ENCODE results near the gene CAD.
A peak's percentile ranks its signal among the peaks of the same experiment; 100 is the strongest.

The CAD gene

GRCh38 chr2:27285481-27285880, 68.3 kb downstream of the CAD start:
- TF ChIP-seq CTCF (IDR thresholded peaks at IDR 0.05; ENCODE audit: insufficient read depth, low read length, poor library complexity, severe bottlenecking) = no peak
- H3K36me3 ChIP-seq (ENCODE audit: control insufficient read depth, insufficient read depth, low read length) = no peaks in the 10 kb centered on the region
- no peak overlapping the region for H3K4me3 ChIP-seq (replicated peaks; ENCODE audit: low read depth, low read length)
- H3K27me3 ChIP-seq (replicated peaks; ENCODE audit: control insufficient read depth, insufficient read depth, low read length) = peaks cover 3% of the 10 kb centered on the region
- no peak for DNase-seq (ENCODE audit: extremely low read depth, insufficient read length)

DNA sequence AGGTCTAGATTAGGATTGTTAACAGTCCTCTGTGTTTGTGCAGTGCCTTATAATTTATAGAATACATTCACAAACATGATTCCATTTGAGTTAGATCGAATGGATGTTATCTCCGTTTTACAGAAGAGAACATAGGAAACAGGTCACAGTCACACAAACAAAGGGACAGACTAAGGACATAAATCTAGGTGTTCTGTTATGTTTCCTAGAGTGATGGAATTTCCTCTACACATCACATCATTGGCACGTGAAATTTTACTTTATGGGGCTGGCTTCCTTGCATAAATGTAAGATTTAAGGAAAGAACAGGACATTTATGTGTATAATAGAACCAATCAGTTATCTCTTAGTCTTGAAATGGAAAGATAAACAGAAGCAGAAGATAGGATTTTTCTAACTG, 71.4 kb downstream of the CAD start:
- Histone ChIP-seq H3K4me3 (replicated peaks; ENCODE audit: low read depth, low read length) (no peak overlapping the region), H3K27me3 (replicated peaks; ENCODE audit: control insufficient read depth, insufficient read depth, low read length) (no peaks in the 10 kb centered on the region), H3K36me3 (ENCODE audit: control insufficient read depth, insufficient read depth, low read length) (no peaks in the 10 kb centered on the region)
- no peak for DNase-seq (ENCODE audit: extremely low read depth, insufficient read length)
- no peak for TF ChIP-seq CTCF (IDR thresholded peaks at IDR 0.05; ENCODE audit: insufficient read depth, low read length, poor library complexity, severe bottlenecking)

GRCh38 chr2:27290549-27290948, 73.4 kb downstream of the CAD start:
- no peak for TF ChIP-seq CTCF (IDR thresholded peaks at IDR 0.05; ENCODE audit: insufficient read depth, low read length, poor library complexity, severe bottlenecking)
- Histone ChIP-seq H3K36me3 (ENCODE audit: control insufficient read depth, insufficient read depth, low read length) (no peaks in the 10 kb centered on the region), H3K27me3 (replicated peaks; ENCODE audit: control insufficient read depth, insufficient read depth, low read length) (no peaks in the 10 kb centered on the region), H3K4me3 (replicated peaks; ENCODE audit: low read depth, low read length) (no peak overlapping the region)
- DNase-seq (ENCODE audit: extremely low read depth, insufficient read length) = no peak

DNA sequence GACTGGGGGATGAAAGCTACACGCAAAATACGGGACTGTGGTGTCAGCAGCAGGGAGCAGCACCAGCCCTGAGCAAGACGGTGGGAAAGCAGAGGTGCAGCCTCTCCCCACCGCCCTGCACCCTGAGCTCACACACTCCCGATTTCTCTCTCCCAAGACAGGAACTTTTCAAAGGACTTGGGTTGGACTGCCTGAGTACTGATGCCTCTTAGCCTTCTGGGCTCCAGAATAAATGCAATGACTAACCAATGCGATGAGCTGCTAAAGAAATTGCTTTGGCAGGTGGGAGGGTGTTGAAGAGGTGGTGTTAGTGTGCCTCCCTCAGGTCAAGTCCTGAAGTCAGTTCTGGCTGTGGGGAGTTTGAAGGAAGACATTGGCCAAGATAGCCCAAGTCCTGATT, 74.7 kb downstream of the CAD start:
- no peaks in the 10 kb centered on the region for H3K36me3 ChIP-seq (ENCODE audit: control insufficient read depth, insufficient read depth, low read length)
- DNase-seq (ENCODE audit: extremely low read depth, insufficient read length) = no peak
- no peaks in the 10 kb centered on the region for H3K27me3 ChIP-seq (replicated peaks; ENCODE audit: control insufficient read depth, insufficient read depth, low read length)
- H3K4me3 ChIP-seq (replicated peaks; ENCODE audit: low read depth, low read length) = no peak overlapping the region
- TF ChIP-seq CTCF (IDR thresholded peaks at IDR 0.05; ENCODE audit: insufficient read depth, low read length, poor library complexity, severe bottlenecking) = peak; percentile 14

All from GM06990 (cell line).